B cell (primary cell): ENCODE results near the gene PRODH2. TPM values are rescaled to one million over a fixed set of nuclear protein-coding genes. Genes with fewer than 3 reads are reported as not detected.

Source experiments
- ATAC-seq: fragments of 200-7000 bp; cut with Tn5 transposase; one replicate; pipeline ENCODE4 v1.10.0; 2021; ENCODE audit warnings: low read depth, mild to moderate bottlenecking, moderate number of reproducible peaks, moderate library complexity
- CTCF ChIA-PET: fragments of 350-600 bp; sonication (Branson Sonifier 250); formaldehyde crosslinking; loops from one replicate; lab custom pipeline; 2021; ENCODE audit warnings: antibody characterized with exemption, inconsistent platforms; lab: Charles Lee
- POLR2A ChIA-PET: fragments of 350-600 bp; sonication (Branson Sonifier 250); formaldehyde crosslinking; loops from one replicate; lab custom pipeline; 2021; ENCODE audit warnings: antibody characterized with exemption; lab: Charles Lee
- DNase-seq: peaks from one replicate; pipeline ENCODE4 v3.0.0; 2013
- H2AFZ ChIP-seq: 2 replicates; pipeline ENCODE4 v1.6.1; 2012; ENCODE audit warnings: mild to moderate bottlenecking, low read depth, low read length; ENCODE audit not compliant: insufficient read depth, poor library complexity, severe bottlenecking
- H3K27ac ChIP-seq, 2 donors: 1 replicate in 1 of 2; 2 replicates in 1 of 2; pipeline ENCODE4 v1.5.1; 2012 to 2013; ENCODE audit warnings: low read length in 2 of 2, mild to moderate bottlenecking in 2 of 2, moderate library complexity in 1 of 2
- H3K27me3 ChIP-seq, 4 experiments: fragments of 200-600 bp in 1 of 4; sonication (generic) in 1 of 4; replicated peaks in 1 of 4; 1 replicate in 2 of 4; 2 replicates in 2 of 4; pipeline versions ENCODE4 v1.6.1 to v1.7.0; 2013 to 2016; ENCODE audit warnings: low read length in 3 of 4, mild to moderate bottlenecking in 2 of 4, mixed read lengths in 1 of 4, moderate library complexity in 1 of 4; ENCODE audit not compliant: insufficient read depth in 4 of 4, control insufficient read depth in 3 of 4; ENCODE audit errors: control extremely low read depth in 1 of 4
- H3K36me3 ChIP-seq, 2 experiments: replicated peaks in 1 of 2; 1 replicate in 1 of 2; 2 replicates in 1 of 2; pipeline versions ENCODE4 v1.6.1 to v1.7.1; 2013; ENCODE audit warnings: low read length in 1 of 2; ENCODE audit not compliant: insufficient read depth in 2 of 2, control insufficient read depth in 1 of 2; ENCODE audit errors: control extremely low read depth in 1 of 2, extremely low read depth in 1 of 2
- H3K4me1 ChIP-seq, 2 donors: fragments of 200-600 bp in 1 of 2; sonication (generic) in 1 of 2; 1 replicate in 1 of 2; 2 replicates in 1 of 2; pipeline versions ENCODE4 v1.5.1 to v1.6.1; 2013 to 2017; ENCODE audit warnings: low read length in 2 of 2; ENCODE audit not compliant: control insufficient read depth in 2 of 2, insufficient read depth in 2 of 2
- H3K4me2 ChIP-seq: replicated peaks from 2 replicates; pipeline ENCODE3; 2012; ENCODE audit warnings: mild to moderate bottlenecking, low read depth, low read length; ENCODE audit not compliant: poor library complexity, severe bottlenecking
- H3K4me3 ChIP-seq, 5 experiments: fragments of 200-600 bp in 1 of 5; sonication (generic) in 1 of 5; 1 replicate in 3 of 5; 2 replicates in 2 of 5; pipeline versions ENCODE4 v1.5.1 to v1.7.0; 2011 to 2016; ENCODE audit warnings: low read length in 4 of 5, mild to moderate bottlenecking in 4 of 5, low read depth in 2 of 5, control low read depth in 1 of 5, moderate library complexity in 1 of 5; ENCODE audit not compliant: insufficient read depth in 1 of 5; ENCODE audit errors: control extremely low read depth in 1 of 5, extremely low read depth in 1 of 5
- H3K79me2 ChIP-seq: fragments of 200-600 bp; sonication (generic); one replicate; pipeline ENCODE4 v1.6.0; 2016; ENCODE audit warnings: low read length; ENCODE audit not compliant: control insufficient read depth, insufficient read depth
- H3K9ac ChIP-seq: fragments of 200-600 bp; sonication (generic); 2 replicates; pipeline ENCODE4 v1.6.1; 2017; ENCODE audit warnings: mild to moderate bottlenecking, low read length, moderate library complexity
- H3K9me3 ChIP-seq, 3 donors: one replicate each; pipeline versions ENCODE4 v1.6.1 to v1.7.1; 2013; ENCODE audit warnings: low read length in 2 of 3; ENCODE audit not compliant: control insufficient read depth in 2 of 3, insufficient read depth in 1 of 3; ENCODE audit errors: control extremely low read depth in 1 of 3
- H4K20me1 ChIP-seq: 2 replicates; pipeline ENCODE4 v1.6.0; 2012; ENCODE audit warnings: mild to moderate bottlenecking, low read length; ENCODE audit not compliant: insufficient read depth, control insufficient read depth, poor library complexity, severe bottlenecking
- H3K27ac Mint-ChIP-seq: one replicate; pipeline ENCODE4 v1.8.0; 2021; ENCODE audit warnings: mixed read lengths
- H3K27me3 Mint-ChIP-seq: one replicate; pipeline ENCODE4 v1.8.0; 2021; ENCODE audit warnings: mixed read lengths
- H3K4me1 Mint-ChIP-seq: one replicate; pipeline ENCODE4 v1.8.0; 2021; ENCODE audit warnings: mixed read lengths
- H3K4me3 Mint-ChIP-seq: one replicate; pipeline ENCODE4 v1.8.0; 2021; ENCODE audit warnings: mixed read lengths
- H3K9me3 Mint-ChIP-seq: one replicate; pipeline ENCODE4 v1.8.0; 2022; ENCODE audit warnings: mixed read lengths; ENCODE audit not compliant: insufficient read depth
- CTCF ChIP-seq: fragments of 200-600 bp; IDR thresholded peaks from one replicate; pipeline ENCODE4 v1.8.0; 2022; ENCODE audit warnings: antibody characterized with exemption, mild to moderate bottlenecking
- EZH2 ChIP-seq: IDR thresholded peaks from 2 replicates; pipeline ENCODE4 v1.6.1; 2012; ENCODE audit warnings: borderline replicate concordance, low read depth, mild to moderate bottlenecking, moderate library complexity, low read length; ENCODE audit not compliant: insufficient read depth, poor library complexity, severe bottlenecking
- WGBS: methylation state at CpG from one replicate; pipeline ENCODE4 v1.1.5; 2013; ENCODE audit warnings: missing lambda C conversion rate; ENCODE audit not compliant: insufficient coverage; 5-methylcytosine and 5-hydroxymethylcytosine counted together
- intact Hi-C: fragments of 100-400 bp; cut with micrococcal nuclease; formaldehyde crosslinking; loops from one replicate; pipeline ENCODE4 v1.10.0; 2022
- polyA minus RNA-seq: library from RNA; depleted of rRNA, polyadenylated mRNA; stranded (reverse); fragments of >200 nt; gene quantifications from 2 replicates; pipeline ENCODE4 v1.2.3, GENCODE V29; 2012
- polyA plus RNA-seq: library from polyadenylated mRNA; depleted of rRNA; stranded (reverse); fragments of >200 nt; gene quantifications from 2 replicates; pipeline ENCODE4 v1.2.3, GENCODE V29; 2012
- total RNA-seq, 2 donors: library from RNA; stranded (reverse); fragments of 120-200 nt in 1 of 2; gene quantifications; 1 replicate in 1 of 2; 2 replicates in 1 of 2; pipeline versions ENCODE4 v1.2.3 to v1.2.4, GENCODE V29; 2013 to 2022

PRODH2 gene
- not detected in 2 replicates for total RNA-seq
- total RNA-seq (2013), result not detected
- not detected in 2 replicates for polyA plus RNA-seq
- not detected in 2 replicates for polyA minus RNA-seq

GRCh38 chr19:35812220-35813042 lies at the start of gene PRODH2:
Gene PRODH2, minus strand, starts transcription at chr19:35812845. Its CDS starts 40 bp downstream, at chr19:35812805.
- no peak for ATAC-seq
- no peak within 1 kb of the TSS for H3K9ac ChIP-seq

More at GRCh38 chr19:35812220-35813042, at the start of gene PRODH2:
- H3K36me3 ChIP-seq, result no peaks in the 10 kb centered on the region
- TF ChIP-seq EZH2, result no peak
- TF ChIP-seq CTCF, result no peak
- no peak for DNase-seq
- H3K79me2 ChIP-seq, result no peaks in the 10 kb centered on the region
- Mint-ChIP-seq H3K4me3 (no peak within 1 kb of the TSS), H3K4me1 (no peaks in the 10 kb centered on the region), H3K9me3 (no peaks in the 10 kb centered on the region), H3K27ac (no peak within 1 kb of the TSS), H3K27me3 (peaks cover 22% of the 10 kb centered on the region)
- peaks cover 0 to 2% (median 0%) of the 10 kb centered on the region in 4 experiments for H3K27me3 ChIP-seq
- WGBS, result 71% methylated on average over 25 of the region's 26 CpGs
- H4K20me1 ChIP-seq, result no peaks in the 10 kb centered on the region
- H2AFZ ChIP-seq, result no peak within 1 kb of the TSS
- no peak within 1 kb of the TSS for H3K27ac ChIP-seq
- H3K4me2 ChIP-seq, result no peak within 1 kb of the TSS
- no peak within 1 kb of the TSS for H3K4me3 ChIP-seq
- H3K9me3 ChIP-seq, result peaks cover 0 to 2% (median 0%) of the 10 kb centered on the region in 3 donors
- ChIA-PET CTCF (no interaction called here), POLR2A (no interaction called here)
- intact Hi-C loops, result no loop called here
- H3K4me1 ChIP-seq, result no peaks in the 10 kb centered on the region
